ENCODE measurements around the gene TUBB4A.
"Not testable (repeated sequence)": the region's sequence is repeated elsewhere in the genome, so short reads cannot be mapped to it uniquely, and the experiment has no call there.

TUBB4A gene

DNA sequence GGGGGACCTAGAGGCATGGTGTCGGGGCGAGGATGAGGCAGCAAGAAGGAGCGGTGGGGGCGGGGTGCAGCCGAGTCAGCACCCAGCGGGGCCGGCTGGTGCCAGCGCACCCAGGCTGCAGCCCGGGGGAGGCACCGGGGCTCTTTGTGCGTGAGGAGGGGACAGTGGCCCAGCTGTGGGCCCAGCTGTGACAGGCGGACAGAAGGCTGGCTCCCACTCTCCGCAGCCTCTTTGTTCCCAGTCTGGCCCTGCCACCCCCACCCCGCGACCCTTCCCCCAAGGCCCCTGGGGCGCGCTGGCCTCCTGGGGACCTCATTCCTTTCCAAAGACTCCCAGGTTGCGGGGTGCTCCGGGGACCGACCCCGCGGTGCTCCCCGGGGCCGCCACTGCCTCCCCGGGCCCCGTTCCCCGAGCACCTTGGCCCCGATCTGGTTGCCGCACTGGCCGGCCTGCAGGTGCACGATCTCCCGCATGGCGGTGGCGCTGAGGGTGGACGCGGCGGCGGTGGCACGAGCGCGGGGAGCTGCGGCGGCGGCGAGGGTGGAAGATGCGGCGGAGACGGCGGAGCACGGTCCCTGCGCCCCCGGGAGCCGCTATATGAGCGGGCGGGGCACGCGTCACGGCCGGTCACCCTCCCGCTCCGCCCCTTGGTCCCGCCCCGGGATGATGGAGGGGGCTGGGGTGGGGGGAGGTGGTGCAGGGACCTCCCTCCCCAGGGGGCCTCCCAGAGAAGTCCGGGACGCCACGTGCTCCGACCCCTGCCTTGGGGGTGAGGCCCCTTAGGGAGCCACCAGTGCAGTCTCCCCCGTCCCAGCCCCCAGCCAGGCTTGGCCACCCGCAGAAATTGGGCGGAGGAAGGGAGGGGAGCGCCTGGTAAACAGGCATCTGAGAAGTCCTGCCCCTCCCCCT is at the start of gene TUBB4A:
TUBB4A (minus strand) TSS at position 570 of the 909 bp plus-strand sequence; CDS start at position 473, 97 bp downstream.
- in situ Hi-C loops (cut with MboI; ENCODE audit: low sequenced_read_pairs) = loop anchor here (25.0 kb wide), 1 partner anchor 360 kb away; no protein-coding TSS in a partner anchor

DNA sequence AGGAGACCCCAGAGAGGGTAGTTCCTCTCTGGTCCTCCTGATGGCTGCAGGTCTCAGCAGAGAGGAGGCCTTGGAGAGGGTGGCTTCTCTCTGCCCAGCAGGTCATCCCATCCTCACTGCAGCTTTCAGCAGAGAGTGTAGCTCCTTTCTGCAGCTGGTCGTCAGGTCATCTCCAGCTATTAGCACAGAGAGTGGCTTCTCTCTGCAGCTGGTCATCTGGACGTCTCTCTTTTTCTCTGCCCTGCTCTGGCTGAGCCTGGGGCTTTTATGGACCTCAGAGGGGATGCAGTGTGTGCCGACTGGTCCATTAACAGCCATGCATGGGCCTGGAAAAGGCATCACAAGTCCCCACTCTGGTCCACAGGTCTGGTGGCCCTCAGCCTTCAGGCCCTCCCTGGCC is 49.0 kb upstream of the TUBB4A start:
- in situ Hi-C loops (cut with MboI; ENCODE audit: low sequenced_read_pairs) = no loop called here

More for the DNA sequence above, at the start of gene TUBB4A:
- Histone ChIP-seq H3K27me3 (ENCODE audit: low read depth) (no peaks in the 10 kb centered on the region), H3K9me3 (no peaks in the 10 kb centered on the region), H3K4me1 (peaks cover 5% of the 10 kb centered on the region; the same call in 1 of the 2 replicates), H3K4me3 (peak within 1 kb of the TSS; percentile 66), H3K36me3 (replicated peaks) (peaks cover 6% of the 10 kb centered on the region; the same call in 1 of the 2 replicates)
- peak; percentile 49 to 84 for DNase-seq (ENCODE audit: low spot score in 2 of 2)

DNA sequence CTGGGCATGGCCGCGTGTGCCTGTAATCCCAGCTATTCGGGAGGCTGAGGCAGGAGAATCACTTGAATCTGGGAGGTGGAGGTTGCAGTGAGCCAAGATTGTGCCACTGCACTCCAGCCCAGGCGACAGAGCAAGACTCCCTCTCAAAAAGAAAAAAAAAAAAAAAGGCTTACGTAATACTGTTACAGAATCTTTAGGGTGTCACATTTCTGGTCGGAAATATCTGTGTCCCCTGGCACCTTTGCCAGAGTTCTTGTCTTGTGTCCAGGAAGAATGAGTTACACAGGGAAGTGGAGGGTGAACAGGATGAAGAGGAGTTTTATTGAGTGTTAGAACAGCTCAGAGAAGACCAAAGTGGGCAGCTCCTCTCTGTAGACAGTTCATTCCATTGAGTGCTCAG is 48.6 kb upstream of the TUBB4A start:
- in situ Hi-C loops (cut with MboI; ENCODE audit: low sequenced_read_pairs); DNase-seq (ENCODE audit: low spot score in 2 of 2); H3K36me3 ChIP-seq (replicated peaks); H3K27me3 ChIP-seq (ENCODE audit: low read depth); H3K4me3 ChIP-seq; H3K9me3 ChIP-seq; H3K4me1 ChIP-seq: not testable (repeated sequence)

More for the DNA sequence above, 49.0 kb upstream of the TUBB4A start:
- H3K27me3 ChIP-seq (ENCODE audit: low read depth) = no peaks in the 10 kb centered on the region
- H3K9me3 ChIP-seq = no peaks in the 10 kb centered on the region
- H3K36me3 ChIP-seq (replicated peaks) = no peaks in the 10 kb centered on the region
- no peak overlapping the region for H3K4me3 ChIP-seq
- no peak for DNase-seq (ENCODE audit: low spot score in 2 of 2)
- H3K4me1 ChIP-seq = peaks cover 4% of the 10 kb centered on the region

DNA sequence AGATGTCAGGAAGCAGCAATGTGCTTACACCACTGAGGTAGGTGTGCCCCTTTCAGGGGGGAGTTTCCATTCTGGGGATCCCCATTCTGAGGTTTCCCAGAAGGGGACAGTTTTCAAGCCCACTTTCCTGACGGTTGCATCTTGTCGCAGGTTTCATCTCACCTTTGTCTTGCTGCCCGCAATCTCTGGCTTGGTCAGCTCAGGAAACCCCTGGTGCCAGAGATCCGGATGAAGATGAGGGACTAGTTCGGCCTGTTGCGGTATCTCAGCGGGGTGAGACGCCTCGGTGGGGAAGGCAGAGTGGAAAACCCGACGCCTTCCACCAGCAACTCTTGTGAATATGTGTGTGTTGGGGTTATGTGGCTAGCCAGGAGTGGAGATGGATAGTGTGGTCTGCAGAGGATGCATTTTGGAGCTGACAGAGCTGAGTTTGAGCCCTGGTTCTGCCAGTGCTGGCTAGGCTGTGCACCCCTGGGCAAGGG is 41.8 kb upstream of the TUBB4A start:
- no peaks in the 10 kb centered on the region for H3K9me3 ChIP-seq
- in situ Hi-C loops (cut with MboI; ENCODE audit: low sequenced_read_pairs) = no loop called here
- no peak for DNase-seq (ENCODE audit: low spot score in 2 of 2)
- H3K4me3 ChIP-seq = no peak overlapping the region
- H3K4me1 ChIP-seq = no peaks in the 10 kb centered on the region
- H3K27me3 ChIP-seq (ENCODE audit: low read depth) = no peaks in the 10 kb centered on the region
- H3K36me3 ChIP-seq (replicated peaks) = no peaks in the 10 kb centered on the region

DNA sequence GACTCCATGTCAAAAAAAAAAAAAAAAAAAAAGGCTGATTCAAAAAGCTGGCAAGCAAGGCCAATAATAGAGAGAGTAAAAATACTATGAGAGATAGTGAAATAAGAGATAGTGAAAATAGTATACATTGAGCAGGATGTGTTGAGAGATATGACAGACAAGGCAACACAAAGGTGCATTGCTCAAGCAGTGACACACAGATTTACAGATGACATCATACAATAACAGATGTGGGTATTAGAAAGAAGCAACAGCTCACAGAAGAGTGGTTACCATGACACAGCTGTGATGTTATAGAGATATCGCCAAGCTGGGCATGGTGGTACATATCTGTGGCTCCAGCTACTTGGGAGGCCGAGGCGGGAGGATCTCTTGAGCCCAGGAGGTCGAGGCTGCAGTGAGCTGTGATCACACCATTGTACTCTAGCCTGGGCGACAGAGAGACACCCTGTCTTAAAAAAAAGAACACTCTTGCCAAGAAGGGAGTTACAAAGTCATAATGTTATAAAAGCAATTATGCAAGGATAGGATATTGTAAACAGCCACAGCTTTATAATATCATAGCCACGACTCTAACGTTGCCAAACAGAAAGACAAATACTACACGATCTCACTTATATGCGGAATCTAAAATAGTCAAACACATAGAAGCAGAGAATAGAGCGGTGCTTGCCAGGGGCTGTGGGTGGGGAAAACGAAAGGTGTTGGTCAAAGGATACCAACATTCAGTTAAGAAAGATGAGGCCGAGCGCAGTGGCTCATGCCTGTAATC is 39.0 kb upstream of the TUBB4A start:
- in situ Hi-C loops (cut with MboI; ENCODE audit: low sequenced_read_pairs) = no loop called here
- Histone ChIP-seq H3K36me3 (replicated peaks) (peaks cover 6% of the 10 kb centered on the region), H3K4me3 (no peak overlapping the region), H3K9me3 (no peaks in the 10 kb centered on the region; the same call in none of the 2 replicates), H3K27me3 (ENCODE audit: low read depth) (no peaks in the 10 kb centered on the region), H3K4me1 (peaks cover 4% of the 10 kb centered on the region; the same call in 1 of the 2 replicates)
- DNase-seq (ENCODE audit: low spot score in 2 of 2) = no peak

DNA sequence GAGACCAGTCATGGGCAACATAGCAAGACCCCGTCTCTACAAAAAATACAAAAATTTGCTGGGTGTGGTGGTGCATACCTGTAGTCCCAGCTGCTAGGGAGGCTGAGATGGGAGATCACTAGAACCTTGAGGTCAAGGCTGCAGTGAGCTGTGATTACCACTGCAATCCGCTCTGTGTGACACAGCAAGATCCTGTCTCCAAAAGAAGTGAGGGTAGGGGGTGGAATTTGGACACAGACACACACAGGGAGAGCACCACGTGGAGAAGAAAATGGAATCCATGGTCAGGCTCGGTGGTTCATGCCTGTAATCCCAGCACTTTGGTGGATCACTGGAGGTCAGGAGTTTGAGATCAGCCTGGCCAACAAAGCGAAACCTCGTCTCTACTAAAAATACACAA is 37.4 kb upstream of the TUBB4A start:
- no peak for DNase-seq (ENCODE audit: low spot score in 2 of 2)
- Histone ChIP-seq H3K4me1 (peaks cover 4% of the 10 kb centered on the region; the same call in 1 of the 2 replicates), H3K36me3 (replicated peaks) (peaks cover 20% of the 10 kb centered on the region), H3K27me3 (ENCODE audit: low read depth) (no peaks in the 10 kb centered on the region), H3K4me3 (no peak overlapping the region), H3K9me3 (no peaks in the 10 kb centered on the region; the same call in none of the 2 replicates)
- in situ Hi-C loops (cut with MboI; ENCODE audit: low sequenced_read_pairs) = no loop called here

DNA sequence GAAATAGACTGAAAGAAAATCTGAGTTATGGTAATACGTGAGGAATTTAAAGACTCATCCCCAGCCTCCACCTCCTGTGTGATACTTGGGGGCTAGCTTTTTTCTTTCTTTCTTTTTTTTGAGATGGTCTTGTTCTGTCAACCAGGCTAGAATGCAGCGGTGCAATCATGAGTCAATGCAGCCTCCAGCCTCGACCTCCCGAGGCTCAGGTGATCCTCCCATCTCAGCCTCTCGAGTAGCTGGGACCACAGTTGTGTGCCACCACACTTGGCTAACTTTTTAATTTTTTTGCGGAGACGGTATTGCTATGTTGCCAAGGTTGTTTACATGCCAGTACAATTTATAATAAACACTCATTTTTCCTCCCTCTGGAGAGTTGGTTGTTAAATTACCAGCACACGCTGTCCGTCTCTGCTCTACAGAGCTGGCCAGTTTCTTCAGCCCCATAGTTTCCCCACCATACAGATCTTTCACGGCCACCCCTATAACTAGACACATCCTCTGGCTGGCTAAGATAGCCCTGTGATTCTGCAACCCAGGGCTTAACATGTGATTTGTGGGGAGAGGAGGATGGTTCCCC is 33.5 kb upstream of the TUBB4A start:
- H3K27me3 ChIP-seq (ENCODE audit: low read depth) = no peaks in the 10 kb centered on the region
- in situ Hi-C loops (cut with MboI; ENCODE audit: low sequenced_read_pairs) = no loop called here
- peaks cover 4% of the 10 kb centered on the region for H3K4me1 ChIP-seq
- no peaks in the 10 kb centered on the region; the same call in none of the 2 replicates for H3K9me3 ChIP-seq
- peaks cover 21% of the 10 kb centered on the region for H3K36me3 ChIP-seq (replicated peaks)
- no peak overlapping the region for H3K4me3 ChIP-seq
- DNase-seq (ENCODE audit: low spot score in 2 of 2) = no peak

DNA sequence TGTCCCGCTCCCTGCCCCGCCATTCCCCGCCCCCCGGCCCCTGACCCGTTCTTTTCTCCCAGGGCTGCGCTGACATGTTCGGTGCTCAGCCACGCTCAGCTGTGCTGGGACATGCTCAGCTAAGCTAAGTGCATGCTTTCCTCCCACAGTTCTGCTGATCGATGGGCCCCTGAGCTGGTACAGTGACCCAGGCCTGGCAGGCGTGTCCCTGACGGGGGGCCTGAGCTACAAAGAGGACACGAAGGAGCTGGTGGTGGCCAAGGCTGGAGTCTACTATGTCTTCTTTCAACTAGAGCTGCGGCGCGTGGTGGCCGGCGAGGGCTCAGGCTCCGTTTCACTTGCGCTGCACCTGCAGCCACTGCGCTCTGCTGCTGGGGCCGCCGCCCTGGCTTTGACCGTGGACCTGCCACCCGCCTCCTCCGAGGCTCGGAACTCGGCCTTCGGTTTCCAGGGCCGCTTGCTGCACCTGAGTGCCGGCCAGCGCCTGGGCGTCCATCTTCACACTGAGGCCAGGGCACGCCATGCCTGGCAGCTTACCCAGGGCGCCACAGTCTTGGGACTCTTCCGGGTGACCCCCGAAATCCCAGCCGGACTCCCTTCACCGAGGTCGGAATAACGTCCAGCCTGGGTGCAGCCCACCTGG is 32.5 kb upstream of the TUBB4A start:
- Histone ChIP-seq H3K4me3 (no peak overlapping the region), H3K36me3 (replicated peaks) (peaks cover 21% of the 10 kb centered on the region), H3K9me3 (no peaks in the 10 kb centered on the region; the same call in none of the 2 replicates), H3K4me1 (peaks cover 7% of the 10 kb centered on the region), H3K27me3 (ENCODE audit: low read depth) (no peaks in the 10 kb centered on the region)
- no peak for DNase-seq (ENCODE audit: low spot score in 2 of 2)
- in situ Hi-C loops (cut with MboI; ENCODE audit: low sequenced_read_pairs) = no loop called here

DNA sequence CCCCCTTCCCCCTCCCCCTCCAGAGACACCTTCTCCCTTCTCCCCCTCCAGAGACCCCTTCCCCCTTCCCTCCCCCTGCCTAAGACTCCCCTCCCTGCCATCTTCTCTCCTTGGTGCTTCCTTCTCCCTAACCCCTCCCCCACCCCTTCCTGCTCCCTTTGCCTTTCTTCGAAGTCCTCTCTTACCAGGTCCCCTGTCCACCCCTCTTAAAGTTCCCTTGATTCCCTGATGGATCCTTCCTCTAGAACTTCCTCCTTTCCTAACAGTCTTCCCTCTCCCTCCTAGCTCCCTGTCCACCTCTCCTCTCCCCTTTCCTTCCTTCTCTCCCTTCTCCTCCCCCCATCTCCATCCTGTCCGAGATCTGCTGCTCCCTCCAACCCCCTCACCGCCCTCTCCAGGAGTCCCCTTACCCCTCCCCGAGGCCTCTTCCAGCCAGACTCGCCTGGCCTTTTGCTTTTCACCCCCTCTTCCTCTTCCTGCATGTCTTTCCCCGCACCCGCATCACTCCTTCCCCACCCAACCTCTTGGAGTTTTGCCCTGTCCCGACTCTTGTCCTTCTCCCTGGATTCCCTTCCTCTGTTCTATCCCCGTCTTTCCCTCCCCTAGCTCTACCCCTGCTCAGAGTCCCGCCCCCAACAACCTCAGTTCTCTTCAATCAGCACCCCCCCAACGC is 31.8 kb upstream of the TUBB4A start:
- DNase-seq (ENCODE audit: low spot score in 2 of 2) = no peak
- H3K27me3 ChIP-seq (ENCODE audit: low read depth) = no peaks in the 10 kb centered on the region
- no peak overlapping the region for H3K4me3 ChIP-seq
- H3K9me3 ChIP-seq = no peaks in the 10 kb centered on the region; the same call in none of the 2 replicates
- H3K4me1 ChIP-seq = peaks cover 10% of the 10 kb centered on the region
- in situ Hi-C loops (cut with MboI; ENCODE audit: low sequenced_read_pairs) = no loop called here
- H3K36me3 ChIP-seq (replicated peaks) = peaks cover 21% of the 10 kb centered on the region

DNA sequence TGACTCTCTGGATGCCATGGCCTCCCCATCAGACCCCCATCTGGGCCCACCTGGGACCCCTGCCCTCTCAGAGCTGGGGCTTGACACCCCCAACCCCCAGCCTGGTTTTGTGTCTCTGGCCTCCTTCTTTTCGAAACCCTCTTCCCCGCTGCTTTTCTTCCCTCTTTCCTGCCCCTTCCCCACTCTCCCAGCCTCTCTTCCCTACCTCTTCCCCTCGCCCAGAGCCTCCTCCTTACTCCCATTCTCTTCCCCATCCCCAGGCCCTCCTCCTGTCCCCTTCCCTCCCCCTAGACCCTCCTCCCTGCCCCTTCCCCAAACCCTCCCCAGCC is 30.9 kb upstream of the TUBB4A start:
- no peaks in the 10 kb centered on the region for H3K27me3 ChIP-seq (ENCODE audit: low read depth)
- no peaks in the 10 kb centered on the region; the same call in none of the 2 replicates for H3K9me3 ChIP-seq
- peak overlapping the region; percentile 78 for H3K4me3 ChIP-seq
- H3K36me3 ChIP-seq (replicated peaks) = peaks cover 21% of the 10 kb centered on the region
- peak in 1 of 2 experiments; percentile 35 for DNase-seq (ENCODE audit: low spot score in 2 of 2)
- H3K4me1 ChIP-seq = peaks cover 12% of the 10 kb centered on the region
- in situ Hi-C loops (cut with MboI; ENCODE audit: low sequenced_read_pairs) = no loop called here

DNA sequence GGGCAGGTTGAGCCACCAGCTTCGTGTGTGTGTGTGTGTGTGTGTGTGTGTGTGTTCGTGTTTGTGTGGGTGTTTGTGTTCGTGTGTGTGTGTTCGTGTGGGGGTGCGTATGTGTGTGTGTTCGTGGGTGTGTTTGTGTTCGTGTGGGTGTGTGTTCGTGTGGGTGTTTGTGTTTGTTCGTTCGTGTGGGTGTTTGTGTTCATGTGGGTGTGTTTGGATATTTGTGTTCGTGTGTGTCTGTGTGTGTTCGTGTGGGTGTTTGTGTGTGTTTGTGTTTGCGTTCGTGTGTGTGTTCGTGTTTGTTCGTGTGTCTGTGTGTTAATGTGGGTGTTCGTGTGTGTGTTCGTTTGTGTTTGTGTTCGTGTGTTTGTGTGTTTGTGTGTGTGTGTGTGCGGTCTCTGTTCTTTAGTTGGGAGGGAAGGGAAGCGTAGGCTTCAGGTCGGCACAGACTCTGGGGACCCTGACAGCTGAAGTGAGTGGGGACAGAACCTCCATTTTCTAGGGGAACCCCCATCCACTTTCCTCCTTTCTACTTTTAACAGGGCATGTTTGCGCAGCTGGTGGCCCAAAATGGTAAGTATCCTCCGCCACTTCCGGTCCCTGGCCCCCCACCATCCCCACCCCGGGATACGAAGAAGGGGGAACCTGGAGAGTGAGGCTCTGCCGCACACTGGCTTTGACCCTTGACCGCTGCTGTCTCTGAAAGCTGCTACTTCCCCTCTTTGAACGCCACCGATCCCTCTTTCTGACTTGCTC is 30.3 kb upstream of the TUBB4A start:
- H3K4me1 ChIP-seq = peaks cover 12% of the 10 kb centered on the region
- in situ Hi-C loops (cut with MboI; ENCODE audit: low sequenced_read_pairs) = no loop called here
- DNase-seq (ENCODE audit: low spot score in 2 of 2) = peak in 1 of 2 experiments; percentile 41

DNA sequence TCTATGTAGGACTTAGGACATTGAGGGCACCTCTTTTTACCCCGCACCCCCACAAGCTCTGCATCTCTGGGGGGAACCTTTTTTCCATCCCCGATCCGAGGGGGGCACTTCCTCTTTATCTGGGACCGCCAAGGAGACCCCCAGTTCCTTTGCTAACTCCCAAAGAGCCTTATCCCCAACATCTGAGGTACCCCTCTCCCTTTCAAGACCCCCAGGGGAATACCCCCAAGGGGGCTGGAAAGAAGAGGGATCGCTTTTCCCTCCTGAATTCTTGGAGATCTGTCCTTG is 29.8 kb upstream of the TUBB4A start:
- in situ Hi-C loops (cut with MboI; ENCODE audit: low sequenced_read_pairs) = no loop called here
- Histone ChIP-seq H3K27me3 (ENCODE audit: low read depth) (no peaks in the 10 kb centered on the region), H3K36me3 (replicated peaks) (peaks cover 21% of the 10 kb centered on the region), H3K9me3 (no peaks in the 10 kb centered on the region; the same call in 1 of the 2 replicates), H3K4me3 (peak overlapping the region; percentile 78), H3K4me1 (peaks cover 12% of the 10 kb centered on the region)
- no peak for DNase-seq (ENCODE audit: low spot score in 2 of 2)

More for the DNA sequence above, 30.3 kb upstream of the TUBB4A start:
- Histone ChIP-seq H3K9me3 (no peaks in the 10 kb centered on the region; the same call in none of the 2 replicates), H3K4me3 (peak overlapping the region; percentile 78), H3K36me3 (replicated peaks) (peaks cover 21% of the 10 kb centered on the region), H3K27me3 (ENCODE audit: low read depth) (no peaks in the 10 kb centered on the region)

Data from HAP-1 (cell line).